GM18951 (cell line): ENCODE data around the gene ABCA4.

ENCODE experiments used
- POLR2A ChIP-seq: IDR thresholded peaks from 4 replicates; pipeline ENCODE4 v1.6.1; 2011; ENCODE audit warnings: mild to moderate bottlenecking; ENCODE audit not compliant: insufficient read length, insufficient read depth; ENCODE audit errors: extremely low read depth
- in situ Hi-C: fragments of 300-500 bp; cut with MboI; formaldehyde crosslinking; loops from one replicate; pipeline ENCODE4 v1.12.0; 2022; ENCODE audit warnings: low sequenced_read_pairs, mixed read lengths, inconsistent platforms; ENCODE audit not compliant: unreplicated experiment

The ABCA4 gene

DNA sequence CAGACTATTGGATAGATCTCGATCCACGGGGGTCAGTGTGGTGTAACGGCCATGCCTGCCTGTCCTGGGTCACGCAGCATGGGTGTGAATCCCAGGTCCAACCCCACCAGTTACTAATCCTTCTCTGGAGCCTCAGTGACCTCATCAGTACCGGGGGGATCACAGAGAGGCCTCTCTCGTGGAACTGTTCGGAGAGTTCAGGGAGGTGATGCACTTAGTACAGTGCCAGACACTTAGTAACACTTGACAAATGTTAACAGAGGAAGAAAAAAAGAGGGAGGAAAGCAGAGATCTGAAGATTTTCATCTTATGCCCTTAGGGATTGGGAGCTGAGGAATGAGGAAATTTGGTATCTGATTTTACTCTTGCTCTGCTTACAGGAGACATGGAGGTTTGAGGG, 2.9 kb downstream of the ABCA4 start:
- TF ChIP-seq POLR2A = no peak
- in situ Hi-C loops = no loop called here

DNA sequence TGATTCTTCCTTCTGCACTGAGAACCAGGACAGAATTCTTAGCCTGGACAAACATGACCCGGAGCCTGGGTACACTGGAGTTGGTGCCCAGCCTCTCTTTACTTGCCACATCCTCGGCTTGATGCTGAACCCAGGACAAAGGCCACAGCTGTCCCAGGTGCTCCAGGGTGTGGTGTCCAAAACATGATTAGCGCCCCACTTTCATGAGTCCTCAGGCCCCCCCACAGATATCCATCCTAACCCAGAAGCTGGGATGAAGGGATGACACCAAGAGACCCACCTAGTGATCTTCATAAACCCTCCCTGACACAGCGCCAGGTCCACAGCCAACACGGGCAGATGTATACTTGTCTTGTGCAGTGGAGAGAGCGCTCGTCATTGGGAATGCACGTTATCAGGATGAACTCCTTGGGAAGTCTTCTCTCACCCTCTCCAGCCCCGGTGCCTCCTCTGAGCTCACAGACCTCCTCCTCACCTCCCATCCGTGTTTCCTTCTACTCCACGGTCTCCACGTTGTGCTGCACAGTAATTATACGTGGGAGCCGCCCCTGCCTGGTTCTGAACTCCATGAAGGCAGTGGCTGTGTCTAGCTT, 3.6 kb downstream of the ABCA4 start:
- in situ Hi-C loops = no loop called here

DNA sequence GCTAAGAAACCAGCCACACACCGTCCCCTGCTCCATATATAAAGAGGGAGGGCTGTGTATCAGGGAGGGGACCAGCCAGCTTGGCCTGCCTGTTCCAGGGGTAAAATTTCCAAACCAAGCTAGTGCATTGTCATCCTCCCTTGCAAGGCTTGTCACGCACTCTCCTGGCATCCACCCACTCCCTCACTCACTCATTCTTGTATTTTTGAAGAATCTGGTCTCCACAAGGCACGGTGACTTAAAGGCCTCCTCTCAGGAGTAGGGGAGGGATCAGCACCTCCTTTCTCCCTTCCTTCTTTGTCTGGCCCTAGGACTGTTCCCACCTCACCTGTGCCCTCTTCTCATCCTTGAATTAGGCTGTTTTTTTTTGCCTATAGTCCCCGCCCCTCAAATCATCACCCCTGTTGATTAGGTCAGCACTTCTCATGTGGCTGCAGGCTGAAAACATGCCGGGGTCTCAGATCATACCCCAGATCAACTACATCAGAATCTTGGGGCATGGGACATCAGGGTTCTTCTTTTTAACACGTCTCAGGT, 5.0 kb downstream of the ABCA4 start:
- no peak for TF ChIP-seq POLR2A
- in situ Hi-C loops = no loop called here

More for the DNA sequence above, 3.6 kb downstream of the ABCA4 start:
- no peak for TF ChIP-seq POLR2A

DNA sequence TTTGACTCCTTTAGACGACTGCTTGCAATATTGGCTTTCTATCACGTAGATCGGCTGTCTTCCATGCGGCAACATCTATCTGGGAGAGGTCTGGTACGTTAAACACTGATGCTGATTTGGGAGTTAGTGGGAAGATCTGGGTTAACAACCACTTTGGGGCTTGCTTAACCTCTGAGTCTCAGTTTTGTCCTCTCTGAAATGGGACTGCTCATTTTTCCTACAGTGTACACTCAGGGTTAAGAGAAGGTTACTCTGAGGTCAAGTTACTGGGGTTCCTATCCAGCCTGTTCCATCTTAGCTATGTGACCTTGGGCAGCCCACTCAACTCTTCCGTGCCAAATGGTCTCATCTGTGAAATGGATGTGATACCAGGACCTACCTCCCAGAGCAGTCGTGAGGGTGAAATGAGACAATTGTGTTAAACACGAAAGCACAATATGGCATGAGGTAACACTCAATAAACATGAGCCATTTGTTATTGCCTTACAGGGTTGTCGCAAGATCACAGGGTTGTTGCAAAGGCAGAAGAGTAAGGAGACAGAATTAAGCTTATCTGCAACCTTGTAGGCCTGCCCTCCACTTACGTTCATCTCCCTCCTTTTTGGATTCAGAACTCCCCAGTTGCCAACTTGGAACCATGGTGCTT, 5.6 kb downstream of the ABCA4 start:
- in situ Hi-C loops = no loop called here
- no peak for TF ChIP-seq POLR2A

DNA sequence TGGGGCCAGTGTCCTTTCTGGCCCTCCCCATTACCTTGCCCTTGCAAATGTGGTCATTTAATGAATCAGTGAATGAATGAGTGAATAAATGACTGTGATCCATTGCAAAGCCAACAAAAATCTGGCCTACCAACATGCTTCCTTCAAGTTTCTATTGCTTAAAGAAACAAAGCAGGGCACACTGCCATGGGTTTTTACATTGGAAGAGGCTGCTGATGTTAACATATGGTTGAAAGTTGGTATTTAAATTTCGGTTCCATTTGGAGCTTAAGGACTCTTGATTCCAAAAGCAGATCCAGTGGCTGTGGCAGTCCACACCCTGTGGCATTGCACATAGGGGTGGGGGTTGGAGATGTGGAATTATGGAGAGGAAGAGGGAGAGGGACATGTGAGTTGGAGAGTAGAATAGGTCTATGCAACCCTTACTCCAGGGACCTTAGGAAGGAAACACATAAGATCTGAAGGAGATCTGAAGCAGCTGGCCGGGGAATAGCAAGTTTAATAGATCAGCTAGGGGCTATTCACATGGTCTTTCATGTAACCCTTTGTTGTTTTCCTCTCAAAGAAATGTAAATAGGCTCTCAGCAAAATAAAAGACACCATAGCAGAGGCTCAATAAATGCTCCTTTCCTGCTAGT, 7.2 kb downstream of the ABCA4 start:
- in situ Hi-C loops = no loop called here
- TF ChIP-seq POLR2A = no peak

DNA sequence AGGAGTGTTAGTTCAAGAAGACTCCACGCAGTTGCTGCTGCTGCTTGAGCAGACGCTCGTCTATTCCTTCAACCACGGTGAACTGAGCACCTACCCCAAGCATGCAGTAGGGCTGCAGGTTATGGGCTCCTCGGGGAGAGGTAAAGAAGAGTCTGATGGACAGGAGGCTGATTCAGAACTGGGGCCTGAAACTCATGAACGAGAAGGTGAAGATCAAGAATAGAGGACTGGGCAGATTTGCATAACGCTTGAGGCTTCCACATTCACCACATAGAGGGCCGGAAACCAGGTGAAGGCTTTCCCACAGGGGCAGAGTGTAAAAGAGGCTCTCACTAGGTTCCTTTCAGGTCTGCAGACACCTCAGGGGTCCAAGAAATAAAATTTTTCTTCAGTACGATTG, 9.1 kb downstream of the ABCA4 start:
- TF ChIP-seq POLR2A = no peak

DNA sequence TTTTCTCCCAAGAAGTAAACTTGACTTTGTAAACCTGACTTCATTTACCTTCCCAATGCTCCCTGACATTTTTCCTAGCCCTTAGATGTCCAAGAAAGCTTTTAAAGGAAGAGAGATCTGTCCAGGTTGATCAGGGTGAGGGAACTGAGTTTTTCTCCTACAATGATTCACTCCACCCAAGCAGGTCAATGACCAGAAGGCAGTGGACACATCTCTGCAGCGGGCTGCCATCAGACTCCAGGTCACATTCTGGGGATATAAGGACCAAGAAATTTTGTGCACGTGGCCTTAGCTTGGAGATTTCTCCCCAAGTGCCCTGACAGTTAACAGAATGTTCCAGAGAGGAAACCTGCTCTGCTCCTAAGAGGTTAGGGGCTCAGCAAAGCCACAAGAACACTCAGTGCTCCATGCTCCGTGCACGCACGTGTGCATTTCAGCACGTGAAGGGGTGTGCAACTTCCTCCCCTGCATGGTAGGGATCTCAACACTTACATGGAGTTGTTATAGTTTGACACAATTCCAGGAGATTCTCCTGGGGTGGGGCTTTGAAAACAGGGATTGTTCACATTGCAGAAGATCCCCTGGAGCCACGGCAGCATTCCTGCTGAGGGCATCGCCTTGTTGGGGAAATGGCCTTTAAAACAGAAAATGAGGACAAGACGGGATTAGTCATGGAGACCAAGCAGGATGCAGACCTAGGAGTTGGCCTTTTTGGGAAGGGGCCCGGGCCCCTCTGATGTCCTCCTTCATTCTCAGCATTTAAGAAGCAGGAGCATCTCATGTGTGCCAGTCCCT, 9.8 kb downstream of the ABCA4 start:
- TF ChIP-seq POLR2A = no peak
- in situ Hi-C loops = no loop called here

More for the DNA sequence above, 9.1 kb downstream of the ABCA4 start:
- in situ Hi-C loops = no loop called here

DNA sequence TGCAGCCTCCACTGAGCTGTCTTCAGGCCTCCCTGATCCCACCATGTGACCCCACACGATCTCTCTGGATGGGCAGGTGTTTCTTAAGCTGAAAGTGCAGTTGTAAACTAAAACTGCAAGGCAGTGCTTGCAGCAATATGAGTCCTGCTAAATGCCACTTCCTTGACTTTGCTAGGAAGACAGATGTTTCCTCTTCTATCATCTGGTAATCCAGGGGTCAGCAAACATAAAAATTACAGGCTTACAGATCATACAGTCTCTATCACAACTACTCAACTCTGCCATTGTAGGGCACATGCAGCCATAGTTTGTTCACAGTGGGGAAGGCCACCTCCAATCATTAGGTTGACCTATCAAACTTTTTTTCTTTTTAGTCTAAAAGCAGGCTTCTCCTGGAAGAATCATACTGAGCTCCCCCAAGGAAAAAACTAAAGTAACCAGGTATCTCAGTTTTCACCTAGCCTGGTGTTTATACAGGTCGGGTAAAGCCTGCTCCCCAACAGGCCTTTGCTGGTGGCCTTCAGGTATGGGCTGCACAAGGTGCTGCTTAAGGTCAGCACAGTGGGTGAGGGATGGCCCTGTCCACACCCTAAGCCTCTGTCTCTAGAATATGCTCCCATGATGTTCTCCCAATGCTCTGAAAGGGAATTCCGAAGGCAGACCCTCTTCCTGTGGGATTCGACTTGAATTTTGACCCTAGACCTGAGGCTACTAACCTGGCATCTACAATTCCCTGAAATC, 10.8 kb downstream of the ABCA4 start:
- in situ Hi-C loops = no loop called here
- no peak for TF ChIP-seq POLR2A

DNA sequence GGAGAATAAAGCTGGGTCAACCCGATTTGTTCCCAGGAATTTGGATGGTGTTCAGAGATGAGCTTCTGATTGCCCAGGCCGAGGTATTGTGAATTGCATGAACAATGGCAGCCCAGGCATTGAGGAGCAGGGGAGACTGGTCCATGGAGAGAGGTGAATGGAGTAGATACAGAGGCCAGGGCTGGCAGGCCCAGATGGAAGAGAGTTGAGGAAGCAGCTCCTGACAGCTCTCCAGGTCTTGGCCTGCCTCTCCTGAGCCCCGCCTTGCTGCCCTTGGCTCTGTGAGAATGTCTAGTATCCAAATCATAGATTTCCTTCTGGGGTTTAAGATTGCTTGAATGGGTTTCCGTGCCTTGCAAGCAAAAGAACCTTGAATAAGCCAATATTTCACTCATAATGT, 11.5 kb downstream of the ABCA4 start:
- in situ Hi-C loops = no loop called here
- TF ChIP-seq POLR2A = no peak

DNA sequence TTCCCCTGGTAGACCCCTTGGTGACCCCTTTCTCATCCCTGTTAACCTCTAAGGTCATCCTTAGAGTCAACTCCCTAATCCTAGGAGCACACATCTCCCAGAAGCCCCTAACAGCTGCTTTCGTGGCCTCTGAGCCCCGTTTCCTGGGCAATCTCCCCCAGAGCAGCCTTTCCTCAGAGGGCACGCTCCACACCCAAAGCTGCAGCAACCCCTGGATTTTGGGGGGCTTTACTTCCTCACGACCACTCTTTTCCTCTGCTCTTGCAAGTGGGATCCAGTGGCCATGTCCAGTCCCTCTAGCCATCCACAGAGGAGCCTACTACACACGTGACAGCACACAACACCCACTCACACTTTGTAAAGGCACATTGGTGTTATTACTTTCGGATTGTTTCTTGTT, 13.8 kb downstream of the ABCA4 start:
- no peak for TF ChIP-seq POLR2A
- in situ Hi-C loops = no loop called here

DNA sequence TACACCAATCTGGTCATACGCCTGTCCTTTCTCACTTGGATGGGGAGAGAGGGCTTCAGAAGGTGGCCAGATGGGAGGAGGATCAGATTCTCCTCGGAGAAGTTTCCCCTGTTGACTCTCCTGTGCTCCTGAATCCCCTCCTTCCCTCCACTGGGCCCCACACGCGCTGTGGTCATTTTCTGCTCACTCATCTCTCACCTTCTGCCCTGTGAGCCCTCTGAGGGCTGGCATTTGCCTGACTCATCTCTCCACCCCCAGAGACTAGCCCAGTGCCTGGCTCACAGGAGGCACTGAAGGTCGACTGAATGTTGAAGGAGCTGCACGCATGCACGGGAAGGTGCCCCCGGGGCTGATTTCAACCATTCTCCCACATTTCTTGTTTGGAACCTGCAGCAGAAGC, 14.2 kb downstream of the ABCA4 start:
- in situ Hi-C loops = no loop called here
- TF ChIP-seq POLR2A = no peak

DNA sequence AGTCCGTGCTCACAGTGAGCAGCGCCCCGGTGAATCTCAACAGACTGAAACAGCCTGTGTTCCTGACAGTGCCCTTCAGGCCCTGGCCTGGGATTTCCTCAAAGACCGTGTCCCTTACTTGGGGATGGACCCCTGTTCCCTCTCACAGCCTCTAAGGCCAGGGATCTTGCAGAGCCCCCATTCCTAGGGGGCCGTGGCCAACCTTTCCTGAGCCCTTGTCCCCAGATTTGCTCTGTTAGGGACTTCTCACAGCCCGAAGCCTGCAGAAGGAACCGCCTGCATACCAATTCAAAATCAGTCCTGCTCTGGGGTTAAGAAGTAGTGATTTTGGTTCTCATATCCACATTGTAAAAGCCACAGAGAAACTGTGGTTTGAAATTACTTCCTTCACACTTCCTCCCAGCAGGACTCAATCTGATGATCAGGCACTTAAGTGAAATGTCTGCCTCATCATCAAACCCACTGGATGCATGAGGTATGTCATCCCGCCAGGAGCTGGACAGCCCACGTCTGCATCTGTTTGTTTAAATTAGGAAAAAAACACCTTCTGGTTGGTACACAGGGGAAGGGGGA, 14.9 kb downstream of the ABCA4 start:
- no peak for TF ChIP-seq POLR2A
- in situ Hi-C loops = no loop called here
